Liver (tissue), 9 donors: ENCODE measurements around the gene SYNJ2. TPM values are rescaled to one million over a fixed set of nuclear protein-coding genes. Genes with fewer than 3 reads are reported as not detected.

Source experiments
- DNase-seq: peaks from one replicate; pipeline ENCODE4 v3.0.0-alpha.2; 2017; ENCODE audit warnings: low spot score
- H3K27ac ChIP-seq, 2 donors: one replicate each; pipeline ENCODE4 v1.7.0; 2013; ENCODE audit warnings: inconsistent platforms in 2 of 2, low read length in 2 of 2, control low read depth in 1 of 2, low read depth in 1 of 2, mild to moderate bottlenecking in 1 of 2
- H3K27me3 ChIP-seq, 4 donors: one replicate each; pipeline versions ENCODE4 v1.6.1 to v1.7.0; 2013; ENCODE audit warnings: low read length in 3 of 4, inconsistent platforms in 1 of 4, mild to moderate bottlenecking in 1 of 4, moderate library complexity in 1 of 4; ENCODE audit not compliant: control insufficient read depth in 4 of 4, insufficient read depth in 4 of 4
- H3K36me3 ChIP-seq, 4 donors: one replicate each; pipeline versions ENCODE4 v1.6.1 to v1.7.0; 2013; ENCODE audit warnings: low read length in 3 of 4, mild to moderate bottlenecking in 3 of 4, low read depth in 1 of 4, moderate library complexity in 1 of 4; ENCODE audit not compliant: control insufficient read depth in 4 of 4, insufficient read depth in 3 of 4
- H3K4me1 ChIP-seq, 4 donors: one replicate each; pipeline versions ENCODE4 v1.6.1 to v1.7.0; 2013; ENCODE audit warnings: low read length in 3 of 4, mild to moderate bottlenecking in 3 of 4, moderate library complexity in 1 of 4; ENCODE audit not compliant: control insufficient read depth in 4 of 4, insufficient read depth in 4 of 4
- H3K4me3 ChIP-seq, 3 donors: one replicate each; pipeline versions ENCODE4 v1.6.1 to v1.7.0; 2013; ENCODE audit warnings: low read length in 3 of 3, control low read depth in 1 of 3, low read depth in 1 of 3, mild to moderate bottlenecking in 1 of 3
- H3K9ac ChIP-seq, 2 donors: one replicate each; pipeline ENCODE4 v1.7.0; 2013; ENCODE audit warnings: low read length in 2 of 2, mild to moderate bottlenecking in 2 of 2, moderate library complexity in 2 of 2, control low read depth in 1 of 2, low read depth in 1 of 2
- H3K9me3 ChIP-seq, 4 donors: one replicate each; pipeline versions ENCODE4 v1.6.1 to v1.7.0; 2013; ENCODE audit warnings: low read length in 3 of 4; ENCODE audit not compliant: control insufficient read depth in 4 of 4
- FOXA1 ChIP-seq: IDR thresholded peaks from 2 replicates; pipeline ENCODE4 v1.6.1; 2016; ENCODE audit warnings: antibody characterized with exemption
- FOXA2 ChIP-seq: IDR thresholded peaks from 2 replicates; pipeline ENCODE4 v1.6.1; 2016; ENCODE audit warnings: antibody characterized with exemption
- GABPA ChIP-seq, 2 donors: IDR thresholded peaks in 1 of 2; conservative IDR thresholded peaks in 1 of 2; 2 replicates each; pipeline ENCODE4 v1.6.1; 2016; ENCODE audit warnings: antibody characterized with exemption in 2 of 2, mild to moderate bottlenecking in 1 of 2, moderate library complexity in 1 of 2
- HNF4A ChIP-seq, 2 donors: conservative IDR thresholded peaks; 2 replicates each; pipeline ENCODE4 v1.6.1; 2016; ENCODE audit warnings: antibody characterized with exemption in 2 of 2, mild to moderate bottlenecking in 2 of 2
- HNF4G ChIP-seq: IDR thresholded peaks from 2 replicates; pipeline ENCODE4 v1.6.1; 2016; ENCODE audit warnings: antibody characterized with exemption
- JUND ChIP-seq, 2 donors: IDR thresholded peaks; 2 replicates each; pipeline ENCODE4 v1.6.1; 2016; ENCODE audit warnings: antibody characterized with exemption in 2 of 2
- NR2F2 ChIP-seq: IDR thresholded peaks from 2 replicates; pipeline ENCODE4 v1.6.1; 2016; ENCODE audit warnings: antibody characterized with exemption
- RAD21 ChIP-seq, 2 donors: IDR thresholded peaks; 2 replicates each; pipeline ENCODE4 v1.6.1; 2016; ENCODE audit warnings: antibody characterized with exemption in 2 of 2, mild to moderate bottlenecking in 2 of 2
- RXRA ChIP-seq, 2 donors: IDR thresholded peaks; 2 replicates each; pipeline ENCODE4 v1.6.1; 2017 to 2018; ENCODE audit warnings: antibody characterized with exemption in 2 of 2, mild to moderate bottlenecking in 1 of 2
- SP1 ChIP-seq: IDR thresholded peaks from 2 replicates; pipeline ENCODE4 v1.6.1; 2018; ENCODE audit warnings: antibody characterized with exemption, mild to moderate bottlenecking
- TAF1 ChIP-seq: conservative IDR thresholded peaks from 2 replicates; pipeline ENCODE4 v1.6.1; 2016; ENCODE audit warnings: antibody characterized with exemption, mild to moderate bottlenecking
- WGBS: extraction: QIAGEN DNeasy Blood & Tissue Kit; methylation state at CpG from one replicate; pipeline ENCODE4 v1.1.7; 2013; 5-methylcytosine and 5-hydroxymethylcytosine counted together
- polyA plus RNA-seq, 2 donors: library from polyadenylated mRNA; stranded (reverse) in 1 of 2; unstranded in 1 of 2; fragments of 200-250 nt in 1 of 2; fragments of >200 nt in 1 of 2; fragmentation: Nextera tagmentation in 1 of 2; extraction: Ambion mirVana in 1 of 2; gene quantifications; one replicate each; pipeline versions ENCODE4 v1.2.1 to v1.2.3, GENCODE V29; 2013 to 2015
- total RNA-seq, 2 donors: library from RNA; depleted of rRNA; stranded (reverse); fragments of >200 nt; gene quantifications; one replicate each; pipeline ENCODE4 v1.2.3, GENCODE V29; 2014
- TF ChIP-seq, protein P1 (sequence below): IDR thresholded peaks from 2 replicates; pipeline ENCODE4 v1.6.1; 2016; ENCODE audit warnings: antibody characterized with exemption, mild to moderate bottlenecking
- TF ChIP-seq, protein P2 (sequence below): IDR thresholded peaks from 2 replicates; pipeline ENCODE4 v1.6.1; 2016; ENCODE audit warnings: antibody characterized with exemption
- TF ChIP-seq, protein P3 (sequence below): fragments of 150-350 bp; IDR thresholded peaks from 2 replicates; pipeline ENCODE4 v1.5.1; 2017; ENCODE audit warnings: improper control_type of control experiment, low read depth, low read length; ENCODE audit not compliant: missing input control
- TF ChIP-seq, protein P4 (sequence below): IDR thresholded peaks from 2 replicates; pipeline ENCODE4 v1.6.1; 2016; ENCODE audit warnings: antibody characterized with exemption
- TF ChIP-seq, protein P5 (sequence below): IDR thresholded peaks from 2 replicates; pipeline ENCODE4 v1.6.1; 2016; ENCODE audit warnings: antibody characterized with exemption
- donor health status: healthy.
- donor health status: healthy.
- donor health status: healthy.
- donor health status: healthy.
- donor health status: healthy.

The SYNJ2 gene
- total and polyA plus RNA-seq, 4 donors = 2.4 to 8.9 (median 3.2) TPM

DNA sequence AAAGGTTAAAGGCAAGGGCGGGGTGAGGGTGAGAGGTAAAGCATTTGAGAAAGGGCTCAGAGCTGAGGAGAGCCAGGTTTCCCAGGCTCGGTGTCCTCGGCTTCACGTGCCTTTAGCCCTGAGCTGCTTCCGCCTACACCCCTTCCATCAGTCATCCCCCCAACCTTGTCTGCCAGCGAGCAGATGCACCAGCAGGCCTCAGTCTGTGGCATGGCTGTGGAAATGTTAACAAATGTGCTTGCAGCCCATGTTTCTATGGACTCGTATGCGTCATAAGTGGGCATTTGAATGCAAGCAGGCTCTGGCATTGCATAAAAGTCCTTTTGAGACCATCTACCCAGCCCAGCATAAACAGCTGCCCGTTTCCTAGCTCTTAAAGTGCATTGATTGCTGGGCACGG, 88.8 kb downstream of the SYNJ2 start:
- H3K4me3 ChIP-seq = no peak overlapping the region
- 96% methylated on average over 10 of the region's 10 CpGs for WGBS
- DNase-seq = no peak
- no peaks in the 10 kb centered on the region for H3K4me1 ChIP-seq
- H3K27me3 ChIP-seq = no peaks in the 10 kb centered on the region
- no peaks in the 10 kb centered on the region for H3K9me3 ChIP-seq
- H3K9ac ChIP-seq = no peak overlapping the region
- peaks cover 2 to 33% (median 9%) of the 10 kb centered on the region in 4 donors for H3K36me3 ChIP-seq
- H3K27ac ChIP-seq = no peak overlapping the region
- TF ChIP-seq RAD21 (IDR thresholded peaks at IDR 0.05) (no peak), FOXA1 (no peak), RXRA (IDR thresholded peaks at IDR 0.05) (no peak), HNF4A (conservative IDR thresholded peaks at IDR 0.05) (no peak), GABPA (IDR thresholded peaks at IDR 0.05 in 1 of 2, conservative IDR thresholded peaks at IDR 0.05 in 1 of 2) (no peak), FOXA2 (no peak), HNF4G (no peak), TAF1 (no peak), JUND (IDR thresholded peaks at IDR 0.05) (no peak), SP1 (no peak), NR2F2 (no peak)
- TF ChIP-seq, protein P1, sequence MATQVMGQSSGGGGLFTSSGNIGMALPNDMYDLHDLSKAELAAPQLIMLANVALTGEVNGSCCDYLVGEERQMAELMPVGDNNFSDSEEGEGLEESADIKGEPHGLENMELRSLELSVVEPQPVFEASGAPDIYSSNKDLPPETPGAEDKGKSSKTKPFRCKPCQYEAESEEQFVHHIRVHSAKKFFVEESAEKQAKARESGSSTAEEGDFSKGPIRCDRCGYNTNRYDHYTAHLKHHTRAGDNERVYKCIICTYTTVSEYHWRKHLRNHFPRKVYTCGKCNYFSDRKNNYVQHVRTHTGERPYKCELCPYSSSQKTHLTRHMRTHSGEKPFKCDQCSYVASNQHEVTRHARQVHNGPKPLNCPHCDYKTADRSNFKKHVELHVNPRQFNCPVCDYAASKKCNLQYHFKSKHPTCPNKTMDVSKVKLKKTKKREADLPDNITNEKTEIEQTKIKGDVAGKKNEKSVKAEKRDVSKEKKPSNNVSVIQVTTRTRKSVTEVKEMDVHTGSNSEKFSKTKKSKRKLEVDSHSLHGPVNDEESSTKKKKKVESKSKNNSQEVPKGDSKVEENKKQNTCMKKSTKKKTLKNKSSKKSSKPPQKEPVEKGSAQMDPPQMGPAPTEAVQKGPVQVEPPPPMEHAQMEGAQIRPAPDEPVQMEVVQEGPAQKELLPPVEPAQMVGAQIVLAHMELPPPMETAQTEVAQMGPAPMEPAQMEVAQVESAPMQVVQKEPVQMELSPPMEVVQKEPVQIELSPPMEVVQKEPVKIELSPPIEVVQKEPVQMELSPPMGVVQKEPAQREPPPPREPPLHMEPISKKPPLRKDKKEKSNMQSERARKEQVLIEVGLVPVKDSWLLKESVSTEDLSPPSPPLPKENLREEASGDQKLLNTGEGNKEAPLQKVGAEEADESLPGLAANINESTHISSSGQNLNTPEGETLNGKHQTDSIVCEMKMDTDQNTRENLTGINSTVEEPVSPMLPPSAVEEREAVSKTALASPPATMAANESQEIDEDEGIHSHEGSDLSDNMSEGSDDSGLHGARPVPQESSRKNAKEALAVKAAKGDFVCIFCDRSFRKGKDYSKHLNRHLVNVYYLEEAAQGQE = no peak
- TF ChIP-seq, protein P2, sequence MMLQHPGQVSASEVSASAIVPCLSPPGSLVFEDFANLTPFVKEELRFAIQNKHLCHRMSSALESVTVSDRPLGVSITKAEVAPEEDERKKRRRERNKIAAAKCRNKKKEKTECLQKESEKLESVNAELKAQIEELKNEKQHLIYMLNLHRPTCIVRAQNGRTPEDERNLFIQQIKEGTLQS = no peak
- TF ChIP-seq, protein P3, sequence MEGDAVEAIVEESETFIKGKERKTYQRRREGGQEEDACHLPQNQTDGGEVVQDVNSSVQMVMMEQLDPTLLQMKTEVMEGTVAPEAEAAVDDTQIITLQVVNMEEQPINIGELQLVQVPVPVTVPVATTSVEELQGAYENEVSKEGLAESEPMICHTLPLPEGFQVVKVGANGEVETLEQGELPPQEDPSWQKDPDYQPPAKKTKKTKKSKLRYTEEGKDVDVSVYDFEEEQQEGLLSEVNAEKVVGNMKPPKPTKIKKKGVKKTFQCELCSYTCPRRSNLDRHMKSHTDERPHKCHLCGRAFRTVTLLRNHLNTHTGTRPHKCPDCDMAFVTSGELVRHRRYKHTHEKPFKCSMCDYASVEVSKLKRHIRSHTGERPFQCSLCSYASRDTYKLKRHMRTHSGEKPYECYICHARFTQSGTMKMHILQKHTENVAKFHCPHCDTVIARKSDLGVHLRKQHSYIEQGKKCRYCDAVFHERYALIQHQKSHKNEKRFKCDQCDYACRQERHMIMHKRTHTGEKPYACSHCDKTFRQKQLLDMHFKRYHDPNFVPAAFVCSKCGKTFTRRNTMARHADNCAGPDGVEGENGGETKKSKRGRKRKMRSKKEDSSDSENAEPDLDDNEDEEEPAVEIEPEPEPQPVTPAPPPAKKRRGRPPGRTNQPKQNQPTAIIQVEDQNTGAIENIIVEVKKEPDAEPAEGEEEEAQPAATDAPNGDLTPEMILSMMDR = no peak
- TF ChIP-seq, protein P4, sequence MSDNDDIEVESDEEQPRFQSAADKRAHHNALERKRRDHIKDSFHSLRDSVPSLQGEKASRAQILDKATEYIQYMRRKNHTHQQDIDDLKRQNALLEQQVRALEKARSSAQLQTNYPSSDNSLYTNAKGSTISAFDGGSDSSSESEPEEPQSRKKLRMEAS = no peak
- TF ChIP-seq, protein P5, sequence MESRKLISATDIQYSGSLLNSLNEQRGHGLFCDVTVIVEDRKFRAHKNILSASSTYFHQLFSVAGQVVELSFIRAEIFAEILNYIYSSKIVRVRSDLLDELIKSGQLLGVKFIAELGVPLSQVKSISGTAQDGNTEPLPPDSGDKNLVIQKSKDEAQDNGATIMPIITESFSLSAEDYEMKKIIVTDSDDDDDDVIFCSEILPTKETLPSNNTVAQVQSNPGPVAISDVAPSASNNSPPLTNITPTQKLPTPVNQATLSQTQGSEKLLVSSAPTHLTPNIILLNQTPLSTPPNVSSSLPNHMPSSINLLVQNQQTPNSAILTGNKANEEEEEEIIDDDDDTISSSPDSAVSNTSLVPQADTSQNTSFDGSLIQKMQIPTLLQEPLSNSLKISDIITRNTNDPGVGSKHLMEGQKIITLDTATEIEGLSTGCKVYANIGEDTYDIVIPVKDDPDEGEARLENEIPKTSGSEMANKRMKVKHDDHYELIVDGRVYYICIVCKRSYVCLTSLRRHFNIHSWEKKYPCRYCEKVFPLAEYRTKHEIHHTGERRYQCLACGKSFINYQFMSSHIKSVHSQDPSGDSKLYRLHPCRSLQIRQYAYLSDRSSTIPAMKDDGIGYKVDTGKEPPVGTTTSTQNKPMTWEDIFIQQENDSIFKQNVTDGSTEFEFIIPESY = no peak
